EH (cell line): ENCODE results near the gene TRAF3IP1.

ENCODE experiments used
- DNase-seq: peaks from one replicate; pipeline ENCODE4 v3.0.0-alpha.2; 2015; ENCODE audit warnings: low read depth

Gene TRAF3IP1

DNA sequence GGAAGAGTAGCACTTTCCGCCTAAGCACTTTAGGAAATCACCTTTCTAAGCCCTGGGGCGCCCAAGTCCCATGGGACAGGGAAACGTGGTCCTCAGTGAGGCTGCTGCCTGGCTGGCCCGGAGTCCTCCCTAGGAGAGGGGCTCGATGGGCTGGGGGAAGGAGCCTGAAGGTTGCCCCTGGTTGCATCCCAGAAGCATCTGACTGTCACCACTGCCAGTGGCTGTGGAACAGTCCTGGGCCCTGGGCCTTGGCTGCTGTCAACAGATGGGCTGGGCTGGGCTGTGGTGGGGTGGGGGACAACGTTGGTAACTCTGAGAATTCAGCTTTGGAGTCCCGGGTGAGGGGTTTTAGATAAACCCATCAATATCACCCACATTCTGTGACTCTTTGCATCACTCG lies 128.9 kb downstream of the TRAF3IP1 start:
- DNase-seq: no peak

DNA sequence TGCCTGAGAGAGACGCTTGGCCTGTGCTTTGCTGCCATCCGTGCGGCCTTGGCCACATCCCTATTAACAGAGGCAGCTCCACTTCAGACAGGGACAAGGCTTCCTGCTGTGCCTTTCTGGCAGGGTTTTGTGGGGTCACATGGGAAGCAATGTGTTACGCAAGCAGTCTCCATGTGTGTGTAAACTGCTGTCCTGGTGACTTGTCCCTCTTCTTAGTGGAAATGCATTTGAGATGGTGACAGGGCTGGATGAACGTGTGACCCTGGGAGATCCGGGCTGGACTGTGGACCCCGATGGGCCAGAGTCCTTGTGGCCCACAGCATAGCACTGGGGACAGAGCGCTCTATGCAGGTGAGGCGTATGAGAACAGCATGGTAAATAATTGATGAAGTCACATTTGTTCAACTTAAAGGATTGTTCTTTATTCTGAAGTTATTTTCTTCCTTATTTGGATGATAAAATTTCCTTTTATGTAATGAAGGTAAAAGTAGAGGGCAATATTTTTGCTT lies 129.6 kb downstream of the TRAF3IP1 start:
- peak; percentile 63 for DNase-seq

DNA sequence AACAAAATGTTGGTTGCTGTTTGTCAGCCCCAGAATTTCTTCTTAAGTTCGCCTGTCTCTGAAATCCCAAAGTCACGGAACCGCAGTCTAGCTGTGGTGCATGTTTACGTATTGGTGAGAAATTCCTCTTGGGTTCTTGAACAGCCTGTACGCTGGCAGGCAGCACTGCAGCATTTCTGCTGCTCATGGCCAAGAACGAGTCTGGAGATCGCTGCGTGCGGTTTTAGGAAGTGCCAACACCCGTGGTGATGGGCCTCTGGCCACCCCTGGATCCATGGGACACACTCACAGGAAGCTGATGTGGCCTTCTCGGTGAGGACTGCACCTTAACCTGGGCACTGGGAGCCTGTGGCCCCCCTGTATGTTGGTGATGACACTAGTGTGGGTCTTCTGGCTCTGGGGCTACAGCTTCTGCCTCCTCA lies 130.1 kb downstream of the TRAF3IP1 start:
- no peak for DNase-seq
